ENCODE measurements around the gene RPL37. TPM values are rescaled to one million over a fixed set of nuclear protein-coding genes. Genes with fewer than 3 reads are reported as not detected.
"Not testable (repeated sequence)": the region's sequence is repeated elsewhere in the genome, so short reads cannot be mapped to it uniquely, and the experiment has no call there.

RPL37 gene
- total RNA-seq, 2 experiments from 2014 or later = 1,566 to 1,592 TPM

DNA sequence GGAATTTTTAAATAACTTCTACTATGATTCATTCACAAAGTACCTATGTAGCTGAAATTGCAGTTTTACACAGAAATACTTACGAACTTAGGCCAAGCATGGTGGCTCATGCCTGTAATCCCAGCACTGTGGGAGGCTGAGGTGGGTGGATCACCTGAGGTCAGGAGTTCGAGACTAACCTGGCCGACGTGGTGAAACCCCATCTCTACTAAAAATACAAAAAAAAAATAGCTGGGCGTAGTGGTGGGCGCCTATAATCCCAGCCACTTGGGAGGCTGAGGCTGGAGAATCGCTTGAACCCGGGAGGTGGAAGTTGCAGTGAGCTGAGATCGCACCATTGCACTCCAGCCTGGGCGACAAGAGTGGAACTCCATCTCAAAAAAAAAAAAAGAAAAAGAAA, 42.3 kb downstream of the RPL37 start:
- H3K27ac Mint-ChIP-seq; H3K4me3 Mint-ChIP-seq; CTCF ChIA-PET; H3K27me3 Mint-ChIP-seq (ENCODE audit: low read depth); POLR2A ChIA-PET; ATAC-seq; H3K9me3 Mint-ChIP-seq (ENCODE audit: insufficient read depth); DNase-seq: not testable (repeated sequence)
- peaks cover 53% of the 10 kb centered on the region for H3K36me3 Mint-ChIP-seq (ENCODE audit: low read depth)
- H3K4me1 Mint-ChIP-seq (ENCODE audit: low read depth) = peaks cover 35% of the 10 kb centered on the region

DNA sequence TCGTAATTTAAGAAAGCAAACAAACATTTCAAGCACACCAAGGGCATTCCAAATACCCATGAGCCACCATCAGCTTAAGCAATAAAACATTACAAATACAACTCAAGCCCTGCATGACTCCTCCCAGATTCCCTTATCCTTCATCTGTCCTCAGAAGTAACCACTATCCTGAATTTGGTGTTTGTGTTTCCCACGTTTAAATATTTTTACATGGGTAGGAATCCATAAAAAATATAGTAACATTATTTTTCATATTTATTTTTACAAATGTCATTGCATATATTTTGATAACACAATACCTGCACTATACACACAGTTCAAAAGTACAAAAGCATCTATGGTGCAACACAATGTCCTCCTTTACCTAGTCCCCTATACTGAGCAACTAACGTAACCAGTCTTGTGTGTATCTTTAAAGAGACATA, 43.3 kb downstream of the RPL37 start:
- CTCF ChIA-PET = no interaction called here
- H3K4me1 Mint-ChIP-seq (ENCODE audit: low read depth) = peaks cover 34% of the 10 kb centered on the region

GRCh38 chr5:40790947-40791593, 44.0 kb downstream of the RPL37 start:
- Mint-ChIP-seq H3K4me3 (no peak overlapping the region), H3K27ac (no peak overlapping the region), H3K27me3 (ENCODE audit: low read depth) (no peaks in the 10 kb centered on the region), H3K36me3 (ENCODE audit: low read depth) (peaks cover 55% of the 10 kb centered on the region), H3K4me1 (ENCODE audit: low read depth) (peaks cover 28% of the 10 kb centered on the region), H3K9me3 (ENCODE audit: insufficient read depth) (peaks cover 10% of the 10 kb centered on the region)
- no peak for ATAC-seq
- no peak for DNase-seq
- ChIA-PET CTCF (no interaction called here), POLR2A (no interaction called here)

More for the DNA sequence above, 43.3 kb downstream of the RPL37 start:
- Mint-ChIP-seq H3K36me3 (ENCODE audit: low read depth) (peaks cover 54% of the 10 kb centered on the region), H3K9me3 (ENCODE audit: insufficient read depth) (peaks cover 10% of the 10 kb centered on the region), H3K27me3 (ENCODE audit: low read depth) (no peaks in the 10 kb centered on the region), H3K27ac (no peak overlapping the region), H3K4me3 (no peak overlapping the region)
- DNase-seq (no peak), ATAC-seq (no peak)
- POLR2A ChIA-PET = no interaction called here

GRCh38 chr5:40788941-40789340, 46.1 kb downstream of the RPL37 start:
- peaks cover 22% of the 10 kb centered on the region for H3K4me1 Mint-ChIP-seq (ENCODE audit: low read depth)
- H3K27me3 Mint-ChIP-seq (ENCODE audit: low read depth); DNase-seq; H3K4me3 Mint-ChIP-seq; ATAC-seq; H3K27ac Mint-ChIP-seq; POLR2A ChIA-PET; CTCF ChIA-PET: not testable (repeated sequence)
- H3K9me3 Mint-ChIP-seq (ENCODE audit: insufficient read depth) = peaks cover 10% of the 10 kb centered on the region
- peaks cover 39% of the 10 kb centered on the region for H3K36me3 Mint-ChIP-seq (ENCODE audit: low read depth)

DNA sequence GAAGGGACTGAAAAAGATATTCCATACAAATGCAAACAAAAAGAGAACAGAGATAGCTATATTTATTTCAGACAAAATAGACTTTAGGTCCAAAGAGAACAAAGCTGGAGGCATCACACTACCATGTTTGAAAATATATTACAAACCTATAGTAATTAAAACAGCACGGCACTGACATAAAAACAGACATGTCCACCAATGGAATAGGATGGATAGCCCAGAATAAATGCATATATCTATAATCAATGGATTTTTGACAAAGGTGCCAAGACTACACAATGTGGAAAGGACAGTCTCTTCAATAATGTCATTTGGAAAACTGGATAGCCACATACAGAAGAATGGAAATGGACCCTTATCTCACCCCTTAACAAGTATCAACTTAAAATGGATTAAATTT, 47.0 kb downstream of the RPL37 start:
- CTCF ChIA-PET = no interaction called here
- no peaks in the 10 kb centered on the region for H3K27me3 Mint-ChIP-seq (ENCODE audit: low read depth)
- H3K9me3 Mint-ChIP-seq (ENCODE audit: insufficient read depth) = peaks cover 10% of the 10 kb centered on the region
- peaks cover 31% of the 10 kb centered on the region for H3K36me3 Mint-ChIP-seq (ENCODE audit: low read depth)
- DNase-seq = no peak
- ATAC-seq = no peak
- no peak overlapping the region for H3K27ac Mint-ChIP-seq
- H3K4me1 Mint-ChIP-seq (ENCODE audit: low read depth) = peaks cover 15% of the 10 kb centered on the region
- H3K4me3 Mint-ChIP-seq = no peak overlapping the region
- POLR2A ChIA-PET = no interaction called here

DNA sequence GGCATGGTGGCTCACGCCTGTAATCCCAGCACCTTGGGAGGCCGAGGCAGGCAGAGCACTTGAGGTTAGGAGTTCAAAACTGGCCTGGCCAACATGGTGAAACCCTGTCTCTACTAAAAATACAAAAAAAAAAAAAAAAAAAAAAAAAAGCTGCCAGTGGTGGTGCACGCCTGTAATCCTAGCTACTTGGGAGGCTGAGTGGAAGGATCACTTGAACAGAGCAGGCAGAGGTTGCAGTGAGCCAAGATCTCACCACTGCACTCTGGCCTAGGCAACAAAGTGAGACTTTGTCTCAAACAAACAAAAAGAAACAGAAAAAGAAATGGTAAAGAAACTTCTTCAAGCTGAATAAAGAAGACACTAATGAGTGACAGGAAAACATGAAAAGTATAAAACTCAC, 48.4 kb downstream of the RPL37 start:
- CTCF ChIA-PET; ATAC-seq; DNase-seq; POLR2A ChIA-PET; H3K27me3 Mint-ChIP-seq (ENCODE audit: low read depth); H3K4me3 Mint-ChIP-seq; H3K27ac Mint-ChIP-seq: not testable (repeated sequence)
- H3K9me3 Mint-ChIP-seq (ENCODE audit: insufficient read depth) = peaks cover 10% of the 10 kb centered on the region
- peaks cover 31% of the 10 kb centered on the region for H3K36me3 Mint-ChIP-seq (ENCODE audit: low read depth)
- peaks cover 20% of the 10 kb centered on the region for H3K4me1 Mint-ChIP-seq (ENCODE audit: low read depth)

DNA sequence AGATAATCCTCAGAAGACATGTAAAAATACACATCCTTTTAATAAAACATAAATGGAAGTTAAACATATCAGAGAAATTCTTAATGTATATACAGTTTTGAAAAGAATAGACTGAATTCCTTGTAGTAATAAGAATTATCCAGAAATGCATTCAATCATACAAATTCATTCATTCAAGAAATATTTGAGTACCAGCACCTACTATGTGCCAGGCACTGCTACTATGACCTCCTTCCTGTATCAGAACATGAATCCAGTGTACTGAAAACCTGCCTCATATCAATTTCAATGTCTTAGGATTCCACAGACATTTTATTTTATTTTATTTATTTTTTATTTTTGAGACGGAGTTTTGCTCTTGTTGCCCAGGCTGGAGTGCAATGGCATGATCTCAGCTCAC, 50.1 kb downstream of the RPL37 start:
- H3K36me3 Mint-ChIP-seq (ENCODE audit: low read depth) = peaks cover 24% of the 10 kb centered on the region
- peaks cover 23% of the 10 kb centered on the region for H3K4me1 Mint-ChIP-seq (ENCODE audit: low read depth)
- no peak for DNase-seq
- H3K9me3 Mint-ChIP-seq (ENCODE audit: insufficient read depth) = peaks cover 10% of the 10 kb centered on the region
- no peak for ATAC-seq
- no peak overlapping the region for H3K27ac Mint-ChIP-seq
- H3K27me3 Mint-ChIP-seq (ENCODE audit: low read depth) = no peaks in the 10 kb centered on the region
- no peak overlapping the region for H3K4me3 Mint-ChIP-seq
- POLR2A ChIA-PET = no interaction called here
- CTCF ChIA-PET = interaction anchor here (0.6 kb wide), 1 partner anchor 68 kb away, joined by 3 read pairs; no protein-coding TSS in a partner anchor

DNA sequence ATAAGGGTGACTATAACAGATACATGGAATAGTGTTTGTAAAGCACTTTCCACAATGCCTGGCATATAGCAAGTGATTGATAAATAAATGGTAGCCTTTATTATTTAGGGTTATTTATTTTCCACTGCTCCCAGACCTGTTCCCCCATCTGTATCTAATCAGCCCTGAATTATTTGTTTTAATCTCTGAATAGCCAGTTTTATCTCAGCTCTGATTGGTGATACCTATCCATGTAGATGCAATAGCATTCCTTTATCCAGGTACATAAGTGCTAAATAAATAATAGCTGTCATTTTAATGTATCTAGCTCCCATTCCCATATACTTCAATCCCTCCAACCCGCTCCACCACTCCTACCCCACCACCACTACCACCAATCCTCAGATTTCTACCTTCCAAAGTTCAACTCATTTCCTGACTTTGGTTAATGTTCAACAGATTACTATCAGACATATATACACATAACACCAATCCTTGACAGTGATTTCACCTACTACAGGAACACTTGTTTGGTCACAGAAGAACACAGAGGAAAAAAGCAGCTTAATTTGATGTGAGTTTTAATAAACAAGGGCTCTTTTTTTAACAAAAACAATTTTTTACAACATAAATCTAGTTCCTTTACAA, 50.9 kb downstream of the RPL37 start:
- ATAC-seq (no peak), DNase-seq (no peak)
- H3K36me3 Mint-ChIP-seq (ENCODE audit: low read depth) = peaks cover 24% of the 10 kb centered on the region
- CTCF ChIA-PET = no interaction called here
- H3K4me3 Mint-ChIP-seq = no peak overlapping the region
- H3K4me1 Mint-ChIP-seq (ENCODE audit: low read depth) = peaks cover 23% of the 10 kb centered on the region
- POLR2A ChIA-PET = no interaction called here
- H3K9me3 Mint-ChIP-seq (ENCODE audit: insufficient read depth) = peaks cover 10% of the 10 kb centered on the region
- no peak overlapping the region for H3K27ac Mint-ChIP-seq
- no peaks in the 10 kb centered on the region for H3K27me3 Mint-ChIP-seq (ENCODE audit: low read depth)

GRCh38 chr5:40781843-40782409, 53.1 kb downstream of the RPL37 start:
- no peak for ATAC-seq
- ChIA-PET POLR2A (no interaction called here), CTCF (no interaction called here)
- H3K36me3 Mint-ChIP-seq (ENCODE audit: low read depth) = peaks cover 10% of the 10 kb centered on the region
- H3K4me3 Mint-ChIP-seq = no peak overlapping the region
- H3K27ac Mint-ChIP-seq = no peak overlapping the region
- peaks cover 22% of the 10 kb centered on the region for H3K4me1 Mint-ChIP-seq (ENCODE audit: low read depth)
- no peak for DNase-seq
- no peaks in the 10 kb centered on the region for H3K9me3 Mint-ChIP-seq (ENCODE audit: insufficient read depth)
- no peaks in the 10 kb centered on the region for H3K27me3 Mint-ChIP-seq (ENCODE audit: low read depth)

DNA sequence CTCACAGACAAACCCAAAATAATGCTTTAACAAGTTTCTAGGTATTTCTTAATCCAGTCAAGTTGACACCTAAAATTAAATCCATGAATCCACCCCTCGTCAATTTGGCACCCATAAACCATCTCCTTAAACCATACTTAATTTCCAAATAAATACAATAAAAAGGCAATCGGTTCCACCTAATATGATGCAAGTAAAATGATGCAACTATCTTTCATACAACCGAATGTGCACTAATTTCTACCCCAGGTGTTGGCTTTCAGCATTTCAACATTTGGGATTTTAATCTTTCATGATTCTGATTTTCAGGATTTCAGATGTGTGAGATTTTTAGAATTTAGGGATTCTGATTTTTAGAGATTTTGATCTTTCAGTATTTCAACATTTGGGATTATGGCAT, 54.2 kb downstream of the RPL37 start:
- peaks cover 25% of the 10 kb centered on the region for H3K4me1 Mint-ChIP-seq (ENCODE audit: low read depth)
- CTCF ChIA-PET = no interaction called here

DNA sequence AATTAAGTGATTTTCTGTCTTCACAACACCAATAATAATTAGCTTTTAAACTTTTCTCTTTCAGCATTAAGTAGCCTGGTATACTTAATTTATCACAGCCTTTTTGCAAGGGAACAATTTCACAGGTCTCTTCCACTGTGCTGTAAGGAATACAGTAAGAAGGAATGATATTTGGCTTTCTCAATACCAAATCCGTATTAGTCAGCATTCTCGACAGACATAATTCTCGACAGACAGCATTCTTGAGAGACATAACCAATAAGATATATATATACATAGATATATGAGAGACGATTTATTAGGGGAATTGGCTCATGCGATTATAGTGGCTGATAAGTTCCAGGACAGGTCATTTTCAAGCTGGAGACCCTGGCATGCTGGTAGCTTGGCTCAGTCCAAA, 54.8 kb downstream of the RPL37 start:
- CTCF ChIA-PET = interaction anchor here (0.9 kb wide), 1 partner anchor 20 kb away, joined by 4 read pairs; no protein-coding TSS in a partner anchor
- Mint-ChIP-seq H3K27ac (no peak overlapping the region), H3K36me3 (ENCODE audit: low read depth) (peaks cover 15% of the 10 kb centered on the region), H3K4me3 (no peak overlapping the region), H3K27me3 (ENCODE audit: low read depth) (no peaks in the 10 kb centered on the region), H3K9me3 (ENCODE audit: insufficient read depth) (no peaks in the 10 kb centered on the region), H3K4me1 (ENCODE audit: low read depth) (peaks cover 21% of the 10 kb centered on the region)
- no peak for DNase-seq
- ATAC-seq = no peak
- POLR2A ChIA-PET = no interaction called here

More for the DNA sequence above, 54.2 kb downstream of the RPL37 start:
- no peak overlapping the region for H3K27ac Mint-ChIP-seq
- no peak for DNase-seq
- H3K27me3 Mint-ChIP-seq (ENCODE audit: low read depth) = no peaks in the 10 kb centered on the region
- peaks cover 11% of the 10 kb centered on the region for H3K36me3 Mint-ChIP-seq (ENCODE audit: low read depth)
- H3K4me3 Mint-ChIP-seq = no peak overlapping the region
- no peaks in the 10 kb centered on the region for H3K9me3 Mint-ChIP-seq (ENCODE audit: insufficient read depth)
- ATAC-seq = no peak
- POLR2A ChIA-PET = no interaction called here

GRCh38 chr5:40779561-40779960, 55.5 kb downstream of the RPL37 start:
- Mint-ChIP-seq H3K36me3 (ENCODE audit: low read depth) (peaks cover 18% of the 10 kb centered on the region), H3K27me3 (ENCODE audit: low read depth) (no peaks in the 10 kb centered on the region), H3K4me1 (ENCODE audit: low read depth) (peaks cover 21% of the 10 kb centered on the region), H3K27ac (no peak overlapping the region), H3K4me3 (no peak overlapping the region), H3K9me3 (ENCODE audit: insufficient read depth) (no peaks in the 10 kb centered on the region)
- ChIA-PET POLR2A (no interaction called here), CTCF (interaction anchor here (0.9 kb wide), 1 partner anchor 19 kb away, joined by 4 read pairs; no protein-coding TSS in a partner anchor)
- ATAC-seq (no peak), DNase-seq (no peak)

All from activated CD8-positive, alpha-beta T cell treated with anti-CD3 and anti-CD28 coated beads, Interleukin-2, amount 10 ng/mL, durations not matched to agents 7 days and 5 days (primary cell).